Pancreas (tissue), 10 donors: ENCODE data around the gene GMPPA. TPM values are rescaled to one million over a fixed set of nuclear protein-coding genes. Genes with fewer than 3 reads are reported as not detected.

Source experiments
- ATAC-seq, 4 donors: fragments of 200-7000 bp; cut with Tn5 transposase; one replicate each; pipeline versions ENCODE4 v1.8.0 to v1.9.1; 2020; ENCODE audit warnings: mild to moderate bottlenecking in 4 of 4, moderate library complexity in 4 of 4
- DNase-seq, 6 donors: peaks; one replicate each; pipeline ENCODE4 v3.0.0-alpha.2; 2020
- FAIRE-seq: peaks from 2 replicates; lab custom pipeline; 2012; peaks lifted over from hg19 to GRCh38; lab: Jason Lieb, UNC
- H3K27ac ChIP-seq, 4 donors: fragments of 200-600 bp; sonication (generic); 1 replicate in 3 of 4; 2 replicates in 1 of 4; pipeline versions ENCODE4 v1.5.0 to v1.8.0; 2020
- H3K27me3 ChIP-seq, 4 donors: fragments of 200-600 bp; one replicate each; pipeline ENCODE4 v1.8.0; 2021
- H3K36me3 ChIP-seq, 3 donors: fragments of 200-600 bp; sonication (generic) in 1 of 3; one replicate each; pipeline versions ENCODE4 v1.5.0 to v1.8.0; 2020 to 2021
- H3K4me1 ChIP-seq, 3 donors: fragments of 200-600 bp; one replicate each; pipeline ENCODE4 v1.8.0; 2021
- H3K4me3 ChIP-seq, 4 donors: fragments of 200-600 bp; sonication (generic) in 2 of 4; one replicate each; pipeline versions ENCODE4 v1.5.0 to v1.8.0; 2020 to 2021
- H3K9me3 ChIP-seq, 4 donors: fragments of 200-600 bp; one replicate each; pipeline ENCODE4 v1.8.0; 2021
- WGBS, 2 donors: extraction: QIAGEN DNeasy Blood & Tissue Kit; methylation state at CpG; one replicate each; pipeline ENCODE4 v1.1.7; 2013; 5-methylcytosine and 5-hydroxymethylcytosine counted together
- intact Hi-C, 3 donors: fragments of 100-400 bp; cut with DNase I; formaldehyde crosslinking; loops; one replicate each; pipeline versions ENCODE4 v1.11.1 to v1.14.2; 2022
- polyA plus RNA-seq, 2 donors: library from polyadenylated mRNA; stranded (reverse); fragments of 200-250 nt; gene quantifications; one replicate each; pipeline ENCODE4 v1.2.3, GENCODE V29; 2013
- total RNA-seq, 6 donors: library from RNA; stranded (reverse); fragmentation: NEBNext Ultra II Directional in 4 of 6; extraction: Animal tissue kit (Norgen Biotek cat#: 25700) in 4 of 6; gene quantifications; one replicate each; pipeline versions ENCODE4 v1.2.1 to v1.2.4, GENCODE V29; 2021 to 2023
- TF ChIP-seq, protein P1 (sequence below), 4 donors: fragments of 200-600 bp; sonication (generic) in 3 of 4; IDR thresholded peaks; one replicate each; pipeline versions ENCODE4 v1.5.0 to v1.8.0; 2021; ENCODE audit warnings: antibody characterized with exemption in 4 of 4
- donor health status: healthy with polysubstance abuse.
- donor health status: DM: no; HTN: no; CAD: no; lungs with moderate emphysema.
- donor health status: DM: no; HTN: no; CAD: no.
- donor health status: control.
- donor health status: control.
- donor health status: Bipolar disorder and iron deficiency.
- donor health status: DM: yes; HTN: yes; CAD: no.
- donor health status: DM: no; HTN: no; CAD: no.
- donor health status: DM: no; HTN: no; CAD: no.
- donor health status: DM: yes; HTN: yes; CAD: no.

Gene GMPPA
- total and polyA plus RNA-seq, 8 donors: 24.4 to 90.8 (median 35.6) TPM

GRCh38 chr2:219461669-219462068, 37.0 kb upstream of the GMPPA start:
- H3K36me3 ChIP-seq: no peaks in the 10 kb centered on the region
- TF ChIP-seq, protein P1, sequence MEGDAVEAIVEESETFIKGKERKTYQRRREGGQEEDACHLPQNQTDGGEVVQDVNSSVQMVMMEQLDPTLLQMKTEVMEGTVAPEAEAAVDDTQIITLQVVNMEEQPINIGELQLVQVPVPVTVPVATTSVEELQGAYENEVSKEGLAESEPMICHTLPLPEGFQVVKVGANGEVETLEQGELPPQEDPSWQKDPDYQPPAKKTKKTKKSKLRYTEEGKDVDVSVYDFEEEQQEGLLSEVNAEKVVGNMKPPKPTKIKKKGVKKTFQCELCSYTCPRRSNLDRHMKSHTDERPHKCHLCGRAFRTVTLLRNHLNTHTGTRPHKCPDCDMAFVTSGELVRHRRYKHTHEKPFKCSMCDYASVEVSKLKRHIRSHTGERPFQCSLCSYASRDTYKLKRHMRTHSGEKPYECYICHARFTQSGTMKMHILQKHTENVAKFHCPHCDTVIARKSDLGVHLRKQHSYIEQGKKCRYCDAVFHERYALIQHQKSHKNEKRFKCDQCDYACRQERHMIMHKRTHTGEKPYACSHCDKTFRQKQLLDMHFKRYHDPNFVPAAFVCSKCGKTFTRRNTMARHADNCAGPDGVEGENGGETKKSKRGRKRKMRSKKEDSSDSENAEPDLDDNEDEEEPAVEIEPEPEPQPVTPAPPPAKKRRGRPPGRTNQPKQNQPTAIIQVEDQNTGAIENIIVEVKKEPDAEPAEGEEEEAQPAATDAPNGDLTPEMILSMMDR (IDR thresholded peaks at IDR 0.05): no peak
- FAIRE-seq (no peak), DNase-seq (peak in 1 of 6 donors; percentile 56), ATAC-seq (no peak)
- 85 to 90% methylated on average over 14 of the region's 14 CpGs for WGBS, 2 donors
- H3K4me3 ChIP-seq: no peak overlapping the region
- no peaks in the 10 kb centered on the region for H3K4me1 ChIP-seq
- H3K27me3 ChIP-seq: no peaks in the 10 kb centered on the region
- no peaks in the 10 kb centered on the region for H3K9me3 ChIP-seq
- intact Hi-C loops: loop anchor here in 1 of 3 donors (10.0 kb wide), 1 partner anchor 73 kb away; no protein-coding TSS in a partner anchor
- H3K27ac ChIP-seq: no peak overlapping the region

GRCh38 chr2:219462349-219462748, 36.3 kb upstream of the GMPPA start:
- intact Hi-C loops: loop anchor here in 1 of 3 donors (10.0 kb wide), 1 partner anchor 72 kb away; no protein-coding TSS in a partner anchor
- Histone ChIP-seq H3K9me3 (no peaks in the 10 kb centered on the region), H3K36me3 (no peaks in the 10 kb centered on the region), H3K27ac (no peak overlapping the region), H3K4me3 (no peak overlapping the region), H3K27me3 (no peaks in the 10 kb centered on the region), H3K4me1 (no peaks in the 10 kb centered on the region)
- WGBS, 2 donors: 81 to 98% methylated on average over 9 of the region's 9 CpGs
- ATAC-seq (no peak), DNase-seq (peak in 1 of 6 donors; percentile 31), FAIRE-seq (no peak)
- TF ChIP-seq, protein P1 (IDR thresholded peaks at IDR 0.05): no peak

DNA sequence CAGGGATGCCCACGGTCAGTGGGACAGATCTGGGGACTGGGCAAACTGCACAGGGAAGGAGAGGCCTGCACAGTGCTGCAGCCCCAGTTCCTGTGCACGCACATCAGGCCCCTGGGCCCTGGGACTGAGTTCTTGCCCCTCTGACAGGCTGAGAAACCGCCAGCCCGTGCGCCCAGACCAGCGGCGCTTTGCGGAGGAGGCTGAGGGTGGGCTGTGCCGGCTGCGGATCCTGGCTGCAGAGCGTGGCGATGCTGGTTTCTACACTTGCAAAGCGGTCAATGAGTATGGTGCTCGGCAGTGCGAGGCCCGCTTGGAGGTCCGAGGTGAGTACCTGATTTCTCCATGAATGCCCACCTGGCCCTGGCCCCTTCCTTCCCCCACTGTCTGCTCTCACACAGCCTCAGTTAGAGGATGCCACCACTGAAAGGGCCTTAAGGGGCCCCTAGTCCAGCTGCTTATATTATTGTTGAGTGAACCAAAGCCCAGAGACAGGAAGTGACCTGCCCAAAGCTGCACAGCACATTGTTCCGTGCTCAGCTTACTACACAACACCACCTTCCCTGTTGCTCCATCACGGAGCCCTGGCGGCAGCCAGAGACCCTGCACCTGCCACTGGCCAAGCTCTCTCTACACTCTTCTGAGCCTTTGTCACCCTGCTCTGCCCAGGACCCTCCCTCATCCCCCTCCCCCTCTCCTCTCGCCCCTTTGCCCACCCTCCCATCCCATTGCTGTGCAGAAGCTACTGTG, 34.2 kb upstream of the GMPPA start:
- Histone ChIP-seq H3K4me3 (no peak overlapping the region), H3K4me1 (no peaks in the 10 kb centered on the region), H3K27me3 (no peaks in the 10 kb centered on the region), H3K27ac (no peak overlapping the region), H3K9me3 (no peaks in the 10 kb centered on the region), H3K36me3 (no peaks in the 10 kb centered on the region)
- intact Hi-C loops: loop anchor here in 2 of 3 donors (5.0 to 10.0 kb wide), 2 partner anchors 68 to 70 kb away; no protein-coding TSS in a partner anchor
- WGBS, 2 donors: 86 to 90% methylated on average over 20 to 21 of the region's 21 CpGs
- TF ChIP-seq, protein P1 (IDR thresholded peaks at IDR 0.05): no peak
- FAIRE-seq (no peak), ATAC-seq (no peak), DNase-seq (peak in 1 of 6 donors; percentile 60)

DNA sequence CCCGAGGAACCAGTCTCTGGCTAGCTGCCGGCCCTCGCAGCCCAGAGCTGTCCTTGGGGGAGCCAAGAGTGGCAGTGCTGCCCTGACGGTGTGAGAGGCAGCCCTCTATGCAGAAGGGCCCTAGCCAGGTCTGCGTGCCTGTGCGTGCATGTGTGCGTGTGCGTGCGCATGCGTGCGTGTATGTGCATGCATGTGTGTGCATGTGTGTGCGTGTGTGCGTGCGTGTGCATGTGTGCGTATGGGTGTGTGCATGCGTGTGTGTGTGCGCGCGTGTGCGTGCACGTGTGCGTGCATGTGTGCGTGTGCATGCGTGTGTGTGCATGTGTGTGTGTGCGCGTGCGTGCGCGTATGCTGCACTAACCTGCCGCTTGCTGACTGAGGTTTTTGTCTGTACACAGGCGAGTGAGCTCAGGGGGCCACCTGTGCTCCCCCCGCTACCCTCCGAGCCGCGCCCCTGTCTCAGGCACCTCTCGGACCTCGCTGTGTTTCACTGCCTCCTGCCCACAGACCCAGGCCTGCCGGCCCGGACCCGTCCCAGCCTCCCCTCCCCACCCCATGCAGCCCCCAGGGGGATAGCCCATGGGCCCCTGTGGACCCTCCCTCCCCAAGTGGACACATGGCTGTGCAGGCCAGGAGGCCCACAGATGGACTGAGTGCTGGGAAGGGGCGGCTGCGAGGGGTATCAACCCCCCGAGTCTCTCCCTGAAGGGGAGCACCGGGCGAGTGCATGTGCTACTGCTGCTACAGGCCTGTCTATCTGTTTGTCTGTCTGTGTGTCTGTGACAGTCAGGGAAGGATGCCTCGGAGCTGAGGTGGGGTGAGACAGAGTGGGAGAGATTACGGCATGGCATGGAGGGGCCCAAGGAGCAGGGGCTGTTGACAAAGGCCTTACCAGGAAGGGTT, 32.8 kb upstream of the GMPPA start:
- no peak overlapping the region for H3K4me3 ChIP-seq
- no peaks in the 10 kb centered on the region for H3K36me3 ChIP-seq
- DNase-seq: peak in 1 of 6 donors; percentile 64
- WGBS, 2 donors: 89 to 90% methylated on average over 43 to 47 of the region's 47 CpGs
- TF ChIP-seq, protein P1 (IDR thresholded peaks at IDR 0.05): no peak
- no peaks in the 10 kb centered on the region for H3K27me3 ChIP-seq
- H3K4me1 ChIP-seq: no peaks in the 10 kb centered on the region
- intact Hi-C loops: loop anchor here in 2 of 3 donors (5.0 to 10.0 kb wide), 2 partner anchors 66 to 69 kb away; no protein-coding TSS in a partner anchor
- no peak for FAIRE-seq
- no peak for ATAC-seq
- H3K9me3 ChIP-seq: no peaks in the 10 kb centered on the region
- H3K27ac ChIP-seq: no peak overlapping the region
